ENCODE results near the gene ADCY3.

DNA sequence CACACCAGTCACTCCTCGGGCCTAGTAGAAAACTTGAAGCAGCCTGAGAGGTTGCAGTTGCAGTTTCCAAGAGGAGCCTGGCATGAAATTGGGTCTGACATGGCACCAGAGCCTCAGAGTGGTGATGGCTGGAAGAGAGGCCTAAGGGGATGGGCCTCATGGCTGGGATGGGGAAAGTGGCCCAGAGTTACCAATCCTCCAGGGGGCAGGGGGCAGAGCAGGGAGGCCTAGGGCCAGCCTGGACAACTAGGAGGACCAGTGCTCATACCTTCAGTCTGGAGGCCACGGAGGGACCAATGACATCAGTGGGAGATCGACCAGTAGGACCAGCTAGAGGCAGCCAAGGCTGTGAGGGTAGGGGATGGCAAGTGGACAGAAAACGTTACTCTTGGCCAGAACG is 15.1 kb upstream of the ADCY3 start:
- TF ChIP-seq, protein P1, sequence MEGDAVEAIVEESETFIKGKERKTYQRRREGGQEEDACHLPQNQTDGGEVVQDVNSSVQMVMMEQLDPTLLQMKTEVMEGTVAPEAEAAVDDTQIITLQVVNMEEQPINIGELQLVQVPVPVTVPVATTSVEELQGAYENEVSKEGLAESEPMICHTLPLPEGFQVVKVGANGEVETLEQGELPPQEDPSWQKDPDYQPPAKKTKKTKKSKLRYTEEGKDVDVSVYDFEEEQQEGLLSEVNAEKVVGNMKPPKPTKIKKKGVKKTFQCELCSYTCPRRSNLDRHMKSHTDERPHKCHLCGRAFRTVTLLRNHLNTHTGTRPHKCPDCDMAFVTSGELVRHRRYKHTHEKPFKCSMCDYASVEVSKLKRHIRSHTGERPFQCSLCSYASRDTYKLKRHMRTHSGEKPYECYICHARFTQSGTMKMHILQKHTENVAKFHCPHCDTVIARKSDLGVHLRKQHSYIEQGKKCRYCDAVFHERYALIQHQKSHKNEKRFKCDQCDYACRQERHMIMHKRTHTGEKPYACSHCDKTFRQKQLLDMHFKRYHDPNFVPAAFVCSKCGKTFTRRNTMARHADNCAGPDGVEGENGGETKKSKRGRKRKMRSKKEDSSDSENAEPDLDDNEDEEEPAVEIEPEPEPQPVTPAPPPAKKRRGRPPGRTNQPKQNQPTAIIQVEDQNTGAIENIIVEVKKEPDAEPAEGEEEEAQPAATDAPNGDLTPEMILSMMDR (conservative IDR thresholded peaks at IDR 0.05) = no peak
- TF ChIP-seq ZFX (IDR thresholded peaks at IDR 0.05) = no peak

All from C4-2B (cell line).